Stimulated activated CD4-positive, alpha-beta T cell treated with anti-CD3 and anti-CD28 coated beads, TNF-alpha, amount 100 ng/mL, for 48 hours (primary cell): ENCODE data around the gene ATRNL1.

Experiments used
- DNase-seq, 3 donors: peaks; one replicate each; pipeline ENCODE4 v3.0.0-alpha.2; 2020; ENCODE audit warnings: low read depth in 3 of 3

Gene ATRNL1

DNA sequence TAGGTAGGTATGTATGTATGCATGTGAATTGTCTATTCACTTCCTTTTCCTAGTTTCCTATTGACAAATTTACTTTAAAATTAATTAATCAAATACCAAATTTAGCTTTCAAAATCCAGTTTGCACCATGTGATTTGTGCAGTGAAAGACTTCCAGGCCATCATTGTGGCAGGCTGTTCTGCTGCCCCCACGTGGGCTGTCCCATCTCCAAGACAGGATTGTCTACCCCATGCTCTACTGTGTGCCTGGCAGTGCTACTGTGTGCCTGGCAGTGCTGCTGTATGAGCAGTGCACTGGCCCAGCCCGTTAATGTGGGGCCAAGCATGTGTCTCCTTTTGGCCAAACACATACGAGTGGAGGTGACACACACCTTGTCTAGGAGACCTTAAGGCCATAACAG lies 805.1 kb downstream of the ATRNL1 start:
- no peak for DNase-seq

DNA sequence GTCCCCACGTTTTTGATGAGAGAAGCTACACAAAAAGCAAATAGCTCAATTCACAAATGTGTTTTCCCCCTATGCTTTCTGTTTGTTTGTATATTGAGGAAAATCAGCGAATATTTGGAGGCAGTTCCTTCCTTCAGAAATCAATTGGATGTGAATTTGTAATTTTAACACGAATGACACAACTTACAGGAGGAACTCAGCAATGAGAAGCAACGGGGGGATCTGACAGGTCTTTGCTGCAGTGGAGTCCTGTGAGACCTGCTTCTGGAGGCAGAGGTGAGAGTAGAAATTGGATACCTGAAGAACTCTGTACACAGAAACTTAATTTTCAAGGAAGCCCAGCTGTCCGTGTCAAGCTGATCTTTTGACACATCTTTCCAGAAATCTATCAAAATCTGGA lies 809.4 kb downstream of the ATRNL1 start:
- DNase-seq, result no peak

DNA sequence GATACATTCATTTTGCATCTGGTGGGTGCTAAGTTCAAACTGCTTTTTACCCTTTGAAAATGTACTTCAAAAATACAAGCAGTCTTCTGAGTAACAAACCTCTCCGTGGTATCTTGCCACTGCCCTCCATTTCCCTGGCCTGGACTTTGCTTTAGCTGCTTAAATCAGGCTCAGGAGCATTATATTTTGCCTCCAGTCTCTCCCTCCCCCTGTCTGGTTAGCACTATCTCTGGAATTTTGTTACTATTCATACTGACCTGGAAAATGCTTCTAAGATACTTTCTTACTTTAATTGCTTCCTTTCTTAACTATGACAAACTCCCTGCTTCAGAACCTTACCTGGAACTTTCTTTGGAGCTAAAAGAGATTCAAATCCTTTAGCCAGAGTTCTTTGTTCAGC lies 810.0 kb downstream of the ATRNL1 start:
- DNase-seq, result no peak

DNA sequence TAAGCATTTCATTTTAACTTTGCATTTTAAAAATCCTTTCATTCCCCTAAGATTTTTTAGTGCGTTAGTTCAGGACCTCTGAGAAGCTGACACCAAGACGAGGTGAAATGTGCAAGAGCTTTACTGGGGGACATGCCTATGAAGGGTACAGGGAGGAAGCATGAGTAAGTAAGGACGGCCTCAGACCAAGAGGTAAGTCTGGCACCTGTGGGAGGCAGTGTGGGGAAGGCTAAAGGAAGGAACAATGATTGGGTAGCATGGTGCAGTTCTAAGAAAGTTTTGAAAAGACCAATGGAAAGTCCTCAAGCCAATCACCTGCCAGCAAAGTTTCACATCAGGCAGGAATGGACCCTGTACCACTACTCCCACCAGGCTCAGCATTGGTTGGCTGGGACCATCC lies 810.7 kb downstream of the ATRNL1 start:
- no peak for DNase-seq

DNA sequence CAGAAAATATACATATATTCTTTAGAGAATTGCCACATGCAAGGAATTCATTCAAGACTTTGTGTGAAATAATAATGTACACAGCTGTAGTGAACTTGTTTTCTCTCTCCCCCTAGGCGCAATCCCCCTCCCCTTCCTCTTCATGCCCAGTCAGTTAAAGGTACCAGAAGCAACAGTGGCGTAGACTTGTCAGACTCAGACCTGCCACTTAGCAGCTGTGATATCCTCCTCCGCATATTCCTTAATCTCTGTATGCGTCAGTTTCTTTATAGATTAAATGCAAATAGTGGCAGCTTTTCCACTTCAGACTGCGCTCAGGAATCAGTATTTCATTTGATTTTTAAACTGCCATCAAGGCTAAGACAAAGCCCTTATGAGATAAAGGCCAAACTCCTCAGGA lies 815.9 kb downstream of the ATRNL1 start:
- DNase-seq, result no peak

DNA sequence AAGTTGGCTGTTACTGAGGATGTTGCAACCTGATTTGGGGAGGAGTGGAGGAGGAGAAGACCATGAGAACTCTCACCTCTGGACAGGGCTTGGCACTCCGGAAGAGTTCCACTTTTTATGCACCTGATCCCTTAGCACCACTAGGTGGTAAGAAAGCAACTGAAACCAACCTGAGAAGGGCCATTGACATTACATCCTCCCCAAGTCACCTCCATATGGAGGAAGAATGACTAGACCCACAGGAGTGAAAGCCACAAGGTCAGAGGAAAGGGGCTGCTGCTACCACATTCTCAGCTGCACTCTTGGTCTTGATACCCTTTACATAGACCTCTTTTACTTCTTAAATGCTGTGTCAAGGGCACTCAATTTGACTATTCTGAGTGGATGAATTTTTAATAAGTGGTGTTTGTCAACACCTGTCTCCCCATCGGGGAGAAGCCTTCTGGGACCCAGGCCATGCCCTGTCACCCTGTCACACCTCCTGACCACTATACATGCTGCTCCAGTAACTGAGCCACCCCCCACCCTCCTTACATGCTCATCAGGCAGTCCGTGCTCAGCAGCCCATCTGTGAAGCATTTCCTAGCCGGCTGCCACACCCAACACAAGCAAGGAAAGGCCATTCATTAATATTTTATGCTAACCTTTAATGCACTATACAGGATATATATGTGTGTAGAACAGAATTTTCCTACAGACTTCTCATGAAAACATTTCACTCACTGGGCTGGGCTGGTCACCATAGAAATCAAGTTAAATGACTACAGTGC lies 817.0 kb downstream of the ATRNL1 start:
- no peak for DNase-seq

DNA sequence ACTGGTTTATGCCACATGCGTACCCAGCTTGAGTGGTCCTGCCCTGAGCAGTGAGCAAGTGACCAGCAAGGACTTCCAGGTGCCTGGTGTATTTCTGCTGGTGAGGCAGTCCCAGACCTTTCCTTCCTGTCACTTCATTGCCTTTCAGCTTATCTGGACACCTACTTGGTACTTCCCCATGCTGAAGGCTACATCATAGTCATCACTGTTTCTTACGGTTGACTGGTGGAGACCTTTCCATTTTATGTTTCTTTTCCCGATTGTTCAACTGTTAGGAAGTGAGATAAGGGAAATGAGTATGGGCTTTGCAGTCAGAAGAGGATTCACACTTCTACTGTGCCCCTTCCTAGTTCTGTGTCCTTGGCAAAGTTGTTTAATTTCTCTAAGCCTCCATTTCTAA lies 821.3 kb downstream of the ATRNL1 start:
- DNase-seq, result no peak

DNA sequence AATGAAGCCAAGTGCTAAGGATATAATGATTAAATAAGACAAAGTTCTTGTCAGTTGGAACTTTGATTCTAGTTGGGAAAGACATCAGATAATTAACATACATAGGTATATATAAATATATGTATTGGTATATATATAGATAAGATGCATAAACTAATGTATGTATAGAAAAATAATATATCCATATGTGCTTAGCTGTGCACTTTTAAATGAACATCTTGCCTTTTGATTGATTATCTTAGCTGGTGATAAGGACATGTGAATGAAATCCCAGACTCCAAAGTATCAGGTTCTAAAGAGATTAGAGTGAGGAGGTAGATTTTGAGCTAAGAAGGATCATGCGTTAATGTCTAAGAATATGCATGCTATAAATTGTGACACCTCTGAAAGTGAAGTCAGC lies 822.3 kb downstream of the ATRNL1 start:
- DNase-seq, result no peak

DNA sequence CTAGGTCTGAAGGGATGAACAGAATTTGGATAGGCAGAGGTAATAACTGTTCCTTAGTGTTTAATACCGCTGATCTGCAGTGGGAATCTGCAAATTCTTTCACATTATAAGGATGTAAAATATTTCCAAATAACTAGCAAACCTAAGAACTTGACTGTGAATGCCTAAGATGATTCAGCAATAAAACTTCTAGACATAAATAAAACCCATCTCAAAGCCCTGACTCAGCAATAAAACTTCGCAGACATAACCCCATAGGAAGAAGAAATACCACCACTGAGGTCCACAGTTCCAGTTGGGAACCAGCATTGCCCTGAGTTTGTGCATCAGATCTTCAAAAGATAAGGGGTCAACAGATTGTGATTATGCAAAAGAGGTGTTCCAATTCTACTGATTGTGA lies 825.6 kb downstream of the ATRNL1 start:
- no peak for DNase-seq

DNA sequence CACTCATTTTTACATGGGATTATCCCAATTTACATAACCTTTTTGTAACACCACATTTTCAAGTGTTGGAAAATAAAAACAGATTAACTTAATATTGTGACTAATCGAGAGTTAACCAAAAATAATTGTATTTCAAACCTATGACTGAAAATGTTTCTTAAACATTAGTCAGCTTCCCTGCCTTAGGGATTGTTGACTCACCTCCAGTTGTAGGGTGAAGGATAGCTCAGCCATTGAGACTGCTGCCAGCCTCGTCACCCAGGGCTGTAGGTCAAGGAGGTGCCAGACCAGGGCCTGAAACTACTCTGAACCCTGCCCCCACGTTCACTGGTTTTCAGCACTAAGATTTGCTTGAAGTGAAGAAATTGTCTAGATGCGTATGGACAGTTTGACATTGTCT lies 828.6 kb downstream of the ATRNL1 start:
- no peak for DNase-seq

DNA sequence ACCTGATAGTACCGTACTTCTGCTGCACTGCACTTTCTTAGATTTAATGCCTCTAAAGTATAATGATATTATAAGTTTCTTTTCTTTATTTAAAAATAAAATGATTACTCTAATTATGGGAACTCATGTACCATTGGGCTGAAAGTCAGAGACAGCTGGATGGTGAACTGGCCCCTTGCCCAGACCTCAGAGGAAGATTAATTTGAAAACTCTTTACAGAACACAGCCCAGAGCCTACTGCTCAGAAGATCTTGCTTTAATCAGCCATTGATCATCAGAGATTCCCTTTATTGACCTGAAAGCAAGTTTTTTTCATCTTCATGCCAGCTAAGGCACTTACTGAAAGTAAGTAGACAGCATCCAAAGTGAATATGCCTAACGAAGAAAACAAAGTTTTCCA lies 838.1 kb downstream of the ATRNL1 start:
- DNase-seq, result no peak

DNA sequence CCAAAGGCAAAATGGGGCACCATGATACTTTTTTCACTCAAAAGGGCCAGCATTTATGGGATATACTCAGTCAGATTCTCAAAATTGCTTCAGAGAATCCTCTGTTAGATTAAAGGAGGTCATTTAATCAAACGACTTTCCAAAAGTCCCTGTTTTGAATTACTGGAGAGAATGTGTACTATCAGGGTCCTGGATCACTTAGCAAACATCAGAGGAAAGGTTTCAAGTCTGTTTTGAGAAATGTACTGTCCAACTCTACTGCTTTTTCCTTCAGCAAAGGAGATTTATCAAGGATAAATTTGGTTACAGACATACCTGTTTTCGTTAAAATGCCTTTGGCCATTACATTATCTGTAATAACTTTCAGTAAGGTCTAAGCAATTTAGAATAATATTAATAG lies 838.9 kb downstream of the ATRNL1 start:
- no peak for DNase-seq

DNA sequence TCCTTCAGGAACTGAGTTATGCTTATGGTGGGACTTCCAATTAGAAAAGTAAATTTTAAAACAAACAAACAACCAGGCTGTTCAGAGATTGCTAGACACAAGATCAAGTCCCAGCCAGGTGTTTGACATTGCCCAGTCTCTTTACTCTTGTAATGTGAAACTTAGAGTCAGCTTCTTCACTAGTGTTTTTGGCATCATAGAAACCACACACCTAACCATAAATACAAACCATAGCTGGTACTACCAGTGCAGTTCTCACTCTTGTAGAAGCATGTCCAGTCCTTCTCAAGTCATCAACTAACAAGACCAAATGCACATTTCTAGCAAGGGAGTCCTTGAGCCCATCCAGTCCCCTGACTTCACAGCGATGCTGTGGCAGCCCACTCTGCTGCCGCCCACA lies 839.9 kb downstream of the ATRNL1 start:
- no peak for DNase-seq

DNA sequence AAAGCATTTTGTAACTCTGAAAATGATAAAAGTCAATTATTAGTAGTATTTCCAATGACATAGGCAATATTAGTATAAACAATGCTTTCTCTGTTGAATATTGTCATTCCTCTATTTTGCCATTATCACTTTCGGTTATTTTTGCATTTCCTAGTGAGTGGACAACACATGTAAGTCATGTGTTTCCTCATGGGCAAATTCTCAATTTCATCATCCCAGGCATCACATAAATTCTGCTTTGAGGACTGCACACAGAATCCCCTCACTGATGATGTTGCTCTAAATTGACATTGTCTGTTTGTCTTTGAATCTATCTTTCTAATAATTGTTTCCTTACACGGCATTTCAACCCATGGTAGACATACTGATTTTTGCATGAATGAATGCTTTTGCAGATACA lies 842.6 kb downstream of the ATRNL1 start:
- no peak for DNase-seq

DNA sequence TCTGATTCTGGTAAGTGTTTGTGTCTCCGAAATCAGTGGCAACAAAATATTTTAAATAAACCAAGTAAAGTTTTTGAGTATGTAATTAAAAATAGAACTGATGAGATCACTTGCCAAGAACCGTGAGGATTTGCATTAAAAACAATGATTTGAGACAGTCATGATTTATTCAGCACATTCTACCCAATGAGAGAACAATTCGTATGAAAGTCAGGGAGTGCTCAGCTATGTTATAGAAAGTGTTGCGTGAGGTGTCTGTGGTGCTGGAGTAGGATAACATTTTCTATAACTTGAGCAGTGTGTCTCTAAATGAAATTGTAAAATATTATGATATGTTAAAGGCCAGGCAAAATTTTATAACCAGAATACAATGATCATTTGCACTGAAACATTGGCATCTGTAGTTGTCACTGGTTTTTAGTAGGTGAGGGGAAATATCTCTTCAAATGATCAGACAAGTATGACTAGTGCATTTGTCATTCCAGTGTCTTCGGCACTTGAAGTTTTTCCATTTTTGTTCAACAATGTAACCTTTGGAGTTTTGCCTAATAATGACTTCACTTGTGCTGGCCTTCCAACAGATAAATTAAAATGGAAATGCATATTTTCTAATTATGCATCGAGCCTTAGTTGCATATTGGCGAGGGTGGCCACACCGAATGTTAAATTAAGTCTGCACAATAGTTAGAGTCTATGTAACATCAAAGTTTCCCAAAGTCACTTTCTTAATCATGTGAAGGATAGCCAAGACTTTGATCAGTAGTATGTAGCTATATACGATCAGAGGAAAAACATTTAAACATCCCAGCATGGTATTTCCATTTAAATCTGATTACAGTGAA lies 844.0 kb downstream of the ATRNL1 start:
- DNase-seq, result no peak

DNA sequence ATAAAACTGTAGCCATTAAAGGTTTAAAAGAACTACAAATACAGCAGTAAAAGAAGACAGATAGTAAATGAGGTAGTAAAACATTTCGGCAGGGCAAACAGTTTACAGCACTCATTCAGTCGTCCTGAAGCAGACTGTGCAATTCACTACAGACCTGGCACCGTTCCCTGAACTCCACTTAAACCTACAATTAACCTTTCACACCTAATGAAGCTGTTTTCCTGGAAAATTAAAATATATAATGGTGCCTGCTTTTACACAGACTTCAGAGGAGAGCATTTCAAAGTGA lies 844.5 kb downstream of the ATRNL1 start:
- no peak for DNase-seq

DNA sequence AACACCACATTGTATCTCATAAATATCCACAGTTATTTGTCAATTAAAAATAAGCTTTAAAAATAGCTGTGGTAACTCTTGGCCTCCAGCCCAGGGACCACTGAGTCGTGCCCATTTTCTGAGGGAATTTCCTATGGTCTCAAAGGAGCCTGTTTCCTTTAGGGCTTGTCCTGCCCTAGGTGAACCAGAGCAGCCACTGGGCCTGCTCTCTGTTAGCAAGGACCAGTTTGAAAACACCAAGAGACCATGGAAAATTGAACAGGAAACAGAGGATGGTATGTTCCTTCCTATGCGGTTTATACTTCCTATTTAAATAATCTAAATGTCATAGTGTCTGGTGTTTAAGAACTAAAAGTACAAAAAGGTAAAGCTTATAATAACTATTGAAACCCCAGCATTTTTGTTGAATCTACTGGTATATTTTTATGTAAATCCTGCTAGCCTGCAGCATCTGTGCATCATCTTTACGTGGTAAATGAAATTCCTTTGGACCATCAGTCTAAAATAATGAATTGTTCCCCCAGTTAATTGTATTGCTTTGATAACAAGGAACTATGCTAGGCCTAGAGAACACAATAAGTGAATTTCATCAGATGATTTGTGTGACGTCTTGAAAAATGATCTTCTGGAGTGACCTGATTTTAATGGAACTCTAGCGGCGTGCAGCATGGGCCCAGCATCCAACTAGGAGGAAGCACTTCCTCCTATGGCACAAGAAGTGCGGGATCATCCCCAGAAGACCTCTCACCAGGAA lies 846.1 kb downstream of the ATRNL1 start:
- DNase-seq, result no peak

DNA sequence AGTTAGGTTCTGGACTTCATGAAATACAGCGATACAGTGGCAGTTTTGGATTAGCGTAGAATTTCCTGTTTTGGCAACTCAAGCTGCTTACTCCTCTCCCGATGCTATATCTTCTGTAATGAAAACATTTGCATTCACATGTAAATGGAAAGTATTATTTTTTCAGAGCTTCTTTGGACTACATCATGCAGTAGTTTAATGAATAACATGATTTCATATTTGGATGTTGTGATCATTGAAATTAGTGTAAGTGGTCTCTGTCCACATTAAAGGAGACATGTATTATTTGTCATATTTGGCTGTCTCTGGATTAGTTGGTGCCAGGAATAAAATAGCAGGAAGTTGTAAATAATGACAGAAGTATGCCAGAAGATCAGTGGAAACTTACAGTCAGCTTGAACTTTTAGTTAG lies 848.2 kb downstream of the ATRNL1 start:
- no peak for DNase-seq

DNA sequence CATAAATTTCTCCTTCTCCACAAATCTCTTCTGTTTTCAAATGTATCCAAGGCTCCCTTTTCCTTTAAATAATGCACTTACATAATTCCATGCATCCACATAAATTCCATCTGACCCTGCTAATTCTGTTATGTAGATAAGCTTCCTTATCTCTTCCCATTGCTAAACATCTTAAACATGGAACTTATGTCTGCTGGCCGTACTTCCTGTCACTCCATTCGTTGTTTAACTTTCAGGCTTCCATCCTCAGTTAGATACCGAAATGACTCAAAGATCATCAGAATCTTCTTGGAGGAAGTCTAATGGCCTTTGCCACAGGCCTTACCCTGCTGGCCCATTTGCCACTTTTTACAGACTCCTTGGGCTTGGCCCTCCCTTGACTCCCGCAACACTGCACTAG lies 848.9 kb downstream of the ATRNL1 start:
- DNase-seq, result no peak

DNA sequence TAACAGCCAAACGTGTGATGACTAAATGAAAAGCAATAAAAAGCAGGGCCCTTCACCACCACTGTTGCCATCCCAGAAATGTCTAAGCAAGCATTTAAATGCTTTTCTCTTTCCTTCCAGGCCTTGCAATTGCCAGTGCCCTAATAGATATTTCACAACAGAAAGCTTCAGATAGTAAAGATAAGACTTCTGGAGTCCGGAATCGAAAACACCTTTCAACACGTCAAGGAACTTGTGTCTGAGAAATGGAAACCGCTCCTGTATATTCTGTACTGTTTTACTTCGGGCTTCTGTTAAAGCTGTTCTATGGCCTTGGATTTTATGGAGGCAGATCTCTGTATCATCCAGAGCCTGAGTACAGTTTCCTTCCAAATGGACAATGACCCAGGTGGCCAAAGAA lies 851.4 kb downstream of the ATRNL1 start:
- DNase-seq, result no peak

DNA sequence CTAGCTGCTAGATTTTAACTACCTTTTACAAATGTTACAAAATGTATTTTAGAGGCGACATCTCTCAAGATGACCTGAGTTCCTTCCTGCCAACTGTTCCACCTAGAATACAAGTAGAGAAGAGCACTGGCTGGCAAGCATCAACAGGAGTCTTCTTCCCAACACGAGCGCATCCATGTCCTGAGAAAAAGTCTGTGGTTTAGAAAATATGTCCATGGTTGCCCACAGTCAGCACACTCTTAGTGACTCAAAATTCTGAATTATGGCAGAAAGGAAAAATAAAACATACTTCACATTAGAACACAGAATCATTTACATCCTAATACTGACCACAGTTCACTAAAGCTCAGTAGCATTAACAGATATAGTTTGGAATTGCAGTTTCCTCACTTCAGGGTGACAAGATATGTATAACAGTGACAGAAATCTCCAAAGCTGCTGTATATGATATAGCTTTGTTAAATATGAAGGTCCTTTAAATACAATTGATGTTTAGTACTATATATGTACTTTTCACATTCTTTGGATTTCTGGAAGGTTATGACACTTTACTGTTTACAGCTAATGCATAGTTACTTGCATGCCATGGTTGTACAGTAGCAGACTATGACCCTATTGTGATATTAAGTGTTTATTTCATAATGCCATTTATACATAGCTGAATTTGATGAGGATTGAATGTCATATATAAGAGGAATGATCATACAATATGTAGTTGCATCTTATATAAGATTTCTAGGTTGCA lies 852.7 kb downstream of the ATRNL1 start:
- no peak for DNase-seq

DNA sequence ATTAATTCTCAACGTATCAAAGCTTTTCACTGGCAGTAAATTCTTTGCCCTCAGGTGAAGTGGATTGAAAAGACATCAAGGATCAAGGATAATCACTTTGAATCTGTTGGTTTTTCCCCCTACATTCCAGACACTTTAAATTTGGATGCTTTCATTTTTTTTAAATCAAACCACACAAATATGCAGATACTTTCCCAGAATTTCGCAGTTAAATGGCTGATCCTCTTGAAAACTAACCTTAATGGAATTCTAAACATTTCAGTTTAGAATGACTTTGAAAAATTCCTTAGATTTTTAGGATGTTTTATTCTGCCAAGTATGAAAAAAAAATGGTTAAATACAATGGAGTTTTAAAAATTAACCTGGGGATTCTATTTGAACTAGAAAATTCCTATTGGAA lies 853.9 kb downstream of the ATRNL1 start:
- no peak for DNase-seq
